Bone marrow (tissue), 2 donors: ENCODE measurements around the gene AGFG2.

Experiments used
- DNase-seq, 2 donors: peaks; one replicate each; lab custom pipeline; 2025; lab: John Stamatoyannopoulos, UW

Gene AGFG2

GRCh38 chr7:100612730-100613390, 73.9 kb downstream of the AGFG2 start:
- no peak for DNase-seq

GRCh38 chr7:100613412-100614175, 74.6 kb downstream of the AGFG2 start:
- no peak for DNase-seq

- no peak for DNase-seq
Observed at GRCh38 chr7:100614308-100614861, 75.4 kb downstream of the AGFG2 start.
